ENCODE data around the gene ANKRD42.
"Not testable (repeated sequence)": the region's sequence is repeated elsewhere in the genome, so short reads cannot be mapped to it uniquely, and the experiment has no call there.

The ANKRD42 gene

DNA sequence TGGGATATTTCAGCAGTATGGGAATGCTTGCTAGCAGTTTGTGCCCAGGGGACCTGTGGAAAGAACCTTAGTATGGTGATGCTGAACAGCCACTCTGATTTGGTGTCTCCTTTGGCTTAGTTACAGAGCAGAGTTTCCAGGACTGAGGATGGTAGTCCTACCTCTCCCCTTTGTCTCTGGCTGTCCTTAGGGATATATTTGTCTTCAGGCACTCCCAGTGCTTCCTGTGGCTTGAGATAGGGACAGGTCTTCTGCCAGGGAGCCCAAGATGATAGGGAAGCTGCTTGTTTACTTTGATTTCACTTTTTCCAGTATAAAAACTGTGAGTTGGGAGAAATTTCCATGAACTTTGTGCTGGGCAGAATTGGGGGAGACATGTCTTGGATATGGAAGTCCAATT is 28.2 kb downstream of the ANKRD42 start:
- in situ Hi-C loops (cut with MboI; ENCODE audit: low pct_unique_long_range_greater_than_20kb, low sequenced_read_pairs) = no loop called here
- no peak for DNase-seq

DNA sequence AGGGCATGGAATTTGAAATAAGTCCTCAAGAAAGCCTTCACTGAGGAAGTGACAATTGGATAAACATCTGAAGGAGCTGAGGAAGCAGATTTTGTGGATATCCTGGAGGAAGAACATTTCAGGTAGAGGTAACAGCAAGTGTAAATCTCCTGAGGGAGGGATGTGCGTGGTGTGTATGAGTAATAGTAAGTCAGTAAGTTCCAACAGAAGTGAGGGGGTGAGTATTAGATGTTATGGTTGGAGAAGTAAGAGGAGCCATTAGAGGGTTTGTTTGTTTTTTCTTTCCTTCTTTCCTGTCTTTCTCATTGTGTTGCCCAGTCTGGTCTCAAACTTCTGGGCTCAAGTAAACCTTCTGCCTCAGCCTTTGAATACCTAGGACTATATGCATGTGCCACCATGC is 29.0 kb downstream of the ANKRD42 start:
- DNase-seq = no peak
- in situ Hi-C loops (cut with MboI; ENCODE audit: low pct_unique_long_range_greater_than_20kb, low sequenced_read_pairs) = no loop called here

- DNase-seq = no peak
- in situ Hi-C loops (cut with MboI; ENCODE audit: low pct_unique_long_range_greater_than_20kb, low sequenced_read_pairs) = no loop called here
Observed at GRCh38 chr11:83223457-83223856, 29.9 kb downstream of the ANKRD42 start.

DNA sequence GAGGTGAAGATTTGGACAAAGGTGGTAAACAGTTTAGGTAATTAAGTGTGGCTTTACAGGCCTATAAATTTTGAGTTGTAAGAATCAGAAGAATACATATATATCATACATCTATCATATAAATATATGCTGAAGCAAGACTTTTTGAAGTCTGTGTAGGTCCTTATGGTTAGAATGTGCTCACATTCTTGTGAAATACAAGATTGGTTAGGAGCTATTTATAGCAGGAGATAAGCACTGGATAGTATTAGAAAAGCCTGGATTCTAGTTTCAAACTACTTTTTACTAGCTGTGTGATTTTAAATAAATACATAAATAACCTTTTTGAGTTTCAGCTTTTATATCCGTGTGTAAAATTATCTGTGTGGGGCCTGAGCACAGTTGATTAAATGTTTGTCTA is 42.3 kb downstream of the ANKRD42 start:
- in situ Hi-C loops (cut with MboI; ENCODE audit: low pct_unique_long_range_greater_than_20kb, low sequenced_read_pairs) = no loop called here
- DNase-seq = no peak

DNA sequence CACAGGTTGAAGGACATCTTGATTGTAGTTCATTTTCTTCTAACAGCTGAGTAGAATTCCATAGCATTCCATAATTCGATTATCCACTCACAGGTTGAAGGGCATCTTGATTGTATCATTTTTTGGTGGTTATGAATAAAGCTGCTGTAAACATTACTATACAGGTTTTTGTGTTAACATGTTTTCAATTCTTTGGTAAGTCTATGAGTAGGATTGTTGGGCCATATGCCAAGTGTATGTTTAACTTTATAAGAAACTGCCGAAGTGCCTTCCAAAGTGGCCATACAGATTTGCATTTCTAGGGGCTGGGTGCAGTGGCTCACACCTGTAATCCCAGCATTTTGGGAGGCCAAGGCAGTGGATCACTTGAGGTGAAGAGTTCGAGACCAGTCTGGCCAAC is 44.6 kb downstream of the ANKRD42 start:
- in situ Hi-C loops (cut with MboI; ENCODE audit: low pct_unique_long_range_greater_than_20kb, low sequenced_read_pairs) = no loop called here
- DNase-seq = no peak

GRCh38 chr11:83241291-83241946 is 47.9 kb downstream of the ANKRD42 start:
- in situ Hi-C loops (cut with MboI; ENCODE audit: low pct_unique_long_range_greater_than_20kb, low sequenced_read_pairs) = no loop called here
- peak; percentile 41 for DNase-seq

DNA sequence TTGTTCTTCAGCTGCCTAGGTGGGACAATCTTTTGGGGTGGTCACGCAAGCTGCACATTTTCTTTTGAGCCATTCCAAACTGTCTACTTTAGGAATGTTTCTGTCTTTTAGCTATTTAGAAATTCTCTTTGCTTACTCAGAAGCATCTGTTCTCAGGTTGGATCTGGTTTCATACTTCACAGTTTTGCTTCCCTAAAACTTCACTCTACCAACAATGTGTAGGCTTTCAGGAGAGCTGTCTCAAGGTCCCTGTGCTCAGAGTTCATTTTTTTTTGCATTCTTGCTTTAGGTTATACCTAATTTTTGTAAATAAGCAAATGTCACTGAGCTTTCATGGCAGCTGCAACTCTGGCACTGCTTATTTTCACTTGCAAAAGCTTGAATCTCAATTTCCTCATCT is 55.9 kb downstream of the ANKRD42 start:
- DNase-seq = no peak
- in situ Hi-C loops (cut with MboI; ENCODE audit: low pct_unique_long_range_greater_than_20kb, low sequenced_read_pairs) = no loop called here

DNA sequence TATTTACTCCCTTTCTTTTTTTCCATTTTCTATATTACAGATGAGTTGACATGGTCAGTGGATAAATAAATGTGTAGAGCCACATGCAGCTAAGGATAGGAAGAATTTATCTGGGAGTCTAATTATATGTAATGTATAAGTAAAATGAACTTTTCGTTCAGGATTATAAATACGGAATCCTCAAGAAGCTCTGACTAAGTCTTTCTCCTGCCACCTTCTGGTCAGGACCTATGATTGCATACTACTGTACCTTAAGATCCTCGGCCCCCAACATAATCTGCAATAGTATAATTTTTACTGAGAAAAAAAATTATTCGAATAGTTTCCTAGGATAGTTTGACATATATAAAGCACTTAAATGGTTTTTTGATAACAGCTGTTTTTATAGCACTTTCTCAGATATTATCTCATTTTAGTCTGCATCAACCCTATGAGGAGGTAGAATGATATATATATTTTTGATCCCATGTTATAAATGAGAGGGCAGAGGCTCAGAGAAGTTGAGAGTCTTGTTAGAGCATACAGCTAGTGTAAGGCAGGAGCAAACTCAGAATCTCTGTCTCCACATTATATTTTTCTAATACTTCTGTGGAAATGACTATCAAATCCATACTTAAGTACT is 56.6 kb downstream of the ANKRD42 start:
- in situ Hi-C loops (cut with MboI; ENCODE audit: low pct_unique_long_range_greater_than_20kb, low sequenced_read_pairs) = no loop called here

GRCh38 chr11:83252266-83252665 is 58.8 kb downstream of the ANKRD42 start:
- no peak for DNase-seq
- in situ Hi-C loops (cut with MboI; ENCODE audit: low pct_unique_long_range_greater_than_20kb, low sequenced_read_pairs) = no loop called here

More for the DNA sequence above, 56.6 kb downstream of the ANKRD42 start:
- DNase-seq = peak; percentile 42

GRCh38 chr11:83252941-83253340 is 59.4 kb downstream of the ANKRD42 start:
- DNase-seq = no peak
- in situ Hi-C loops (cut with MboI; ENCODE audit: low pct_unique_long_range_greater_than_20kb, low sequenced_read_pairs) = no loop called here

GRCh38 chr11:83255366-83255765 is 61.9 kb downstream of the ANKRD42 start:
- DNase-seq = no peak
- in situ Hi-C loops (cut with MboI; ENCODE audit: low pct_unique_long_range_greater_than_20kb, low sequenced_read_pairs) = no loop called here

GRCh38 chr11:83256602-83257340 is 63.3 kb downstream of the ANKRD42 start:
- DNase-seq = no peak
- in situ Hi-C loops (cut with MboI; ENCODE audit: low pct_unique_long_range_greater_than_20kb, low sequenced_read_pairs) = no loop called here

DNA sequence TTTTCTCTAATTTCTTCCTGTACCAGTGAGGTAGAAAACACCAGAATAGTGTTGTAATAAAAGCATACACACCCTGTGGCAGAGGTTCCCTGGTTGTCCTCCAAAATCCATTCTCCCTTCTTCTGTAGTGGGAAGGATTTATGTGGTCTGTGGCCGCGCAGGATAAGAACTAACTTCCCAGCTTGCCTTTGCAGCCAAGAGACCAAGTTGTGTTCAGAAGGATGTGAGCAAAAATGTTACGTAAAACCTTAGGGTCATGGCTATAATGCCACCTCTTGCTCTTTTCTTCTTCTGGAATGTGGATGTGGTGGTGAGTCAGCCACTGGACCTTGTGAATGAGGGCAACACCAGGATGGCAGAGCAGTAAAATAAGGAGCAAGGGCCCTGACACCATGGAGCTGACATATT is 64.3 kb downstream of the ANKRD42 start:
- in situ Hi-C loops (cut with MboI; ENCODE audit: low pct_unique_long_range_greater_than_20kb, low sequenced_read_pairs) = no loop called here
- DNase-seq = no peak

- in situ Hi-C loops (cut with MboI; ENCODE audit: low pct_unique_long_range_greater_than_20kb, low sequenced_read_pairs) = no loop called here
- no peak for DNase-seq
Observed at GRCh38 chr11:83259559-83259958, 66.0 kb downstream of the ANKRD42 start.

GRCh38 chr11:83265331-83265730 is 71.8 kb downstream of the ANKRD42 start:
- in situ Hi-C loops (cut with MboI; ENCODE audit: low pct_unique_long_range_greater_than_20kb, low sequenced_read_pairs) = no loop called here
- no peak for DNase-seq

DNA sequence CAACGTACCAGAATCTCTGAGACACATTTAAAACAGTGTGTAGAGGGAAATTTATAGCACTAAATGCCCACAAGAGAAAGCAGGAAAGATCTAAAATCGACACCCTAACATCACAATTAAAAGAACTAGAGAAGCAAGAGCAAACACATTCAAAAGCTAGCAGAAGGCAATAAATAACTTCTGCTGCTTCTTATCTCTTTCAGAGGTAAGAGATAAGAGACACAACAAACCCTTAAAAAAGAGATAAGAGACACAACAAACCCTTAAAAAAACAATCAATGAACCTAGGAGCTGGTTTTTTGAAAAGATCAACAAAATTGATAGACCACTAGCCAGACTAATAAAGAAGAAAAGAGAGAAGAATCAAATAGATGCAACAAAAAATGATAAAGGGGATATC is 75.6 kb downstream of the ANKRD42 start:
- in situ Hi-C loops (cut with MboI; ENCODE audit: low pct_unique_long_range_greater_than_20kb, low sequenced_read_pairs); DNase-seq: not testable (repeated sequence)

GRCh38 chr11:83271734-83272133 is 78.2 kb downstream of the ANKRD42 start:
- DNase-seq; in situ Hi-C loops (cut with MboI; ENCODE audit: low pct_unique_long_range_greater_than_20kb, low sequenced_read_pairs): not testable (repeated sequence)

- no peak for DNase-seq
- in situ Hi-C loops (cut with MboI; ENCODE audit: low pct_unique_long_range_greater_than_20kb, low sequenced_read_pairs) = no loop called here
Observed at GRCh38 chr11:83272627-83273026, 79.1 kb downstream of the ANKRD42 start.

- DNase-seq = no peak
- in situ Hi-C loops (cut with MboI; ENCODE audit: low pct_unique_long_range_greater_than_20kb, low sequenced_read_pairs) = loop anchor here (25.0 kb wide), 1 partner anchor 536 kb away; no protein-coding TSS in a partner anchor
Observed at GRCh38 chr11:83275888-83276641, 82.6 kb downstream of the ANKRD42 start.

- no peak for DNase-seq
- in situ Hi-C loops (cut with MboI; ENCODE audit: low pct_unique_long_range_greater_than_20kb, low sequenced_read_pairs) = loop anchor here (25.0 kb wide), 1 partner anchor 534 kb away; no protein-coding TSS in a partner anchor
Observed at GRCh38 chr11:83278351-83278750, 84.8 kb downstream of the ANKRD42 start.
